Anterior cingulate cortex (tissue), 58 donors: ENCODE measurements around the gene ALKBH5.

Experiments used
- DNase-seq, 58 donors: peaks; one replicate each; lab custom pipeline; 2025; lab: John Stamatoyannopoulos, UW

The ALKBH5 gene

DNA sequence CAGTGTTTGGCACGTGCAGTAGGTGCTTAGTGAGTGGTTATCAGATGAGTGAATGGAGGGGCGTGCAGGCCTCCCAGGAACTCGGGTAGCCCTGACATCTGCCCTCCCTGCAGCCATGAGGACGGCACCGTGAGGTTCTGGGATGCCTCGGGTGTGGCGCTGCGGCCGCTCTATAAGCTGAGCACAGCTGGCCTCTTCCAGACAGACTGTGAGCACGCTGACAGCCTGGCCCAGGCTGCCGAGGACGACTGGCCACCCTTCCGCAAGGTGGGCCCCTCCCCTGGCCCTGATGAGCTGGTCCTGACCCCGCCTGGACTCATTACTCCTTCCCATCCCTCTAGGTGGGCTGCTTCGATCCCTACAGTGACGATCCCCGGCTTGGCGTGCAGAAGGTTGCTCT, 52.9 kb downstream of the ALKBH5 start:
- DNase-seq, result no peak

GRCh38 chr17:18237461-18237860, 53.8 kb downstream of the ALKBH5 start:
- no peak for DNase-seq

DNA sequence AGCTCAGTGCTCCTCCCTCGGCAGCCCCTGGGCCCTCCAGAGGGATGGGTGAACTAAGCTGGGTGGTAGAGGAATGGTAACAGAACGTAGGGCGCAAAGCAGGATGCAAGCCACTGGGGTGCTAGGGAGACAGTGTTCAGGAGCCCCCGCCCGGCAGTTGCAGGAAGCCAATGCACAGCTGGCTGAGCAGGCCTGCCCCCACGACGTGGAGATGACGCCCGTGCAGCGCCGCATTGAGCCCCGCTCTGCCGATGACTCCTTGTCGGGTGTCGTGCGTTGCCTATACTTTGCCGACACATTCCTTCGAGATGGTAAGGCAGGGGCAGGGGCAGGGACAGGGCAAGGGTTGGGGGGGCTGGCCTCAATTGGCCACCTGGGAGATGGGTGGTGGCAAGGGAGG, 54.7 kb downstream of the ALKBH5 start:
- DNase-seq, result no peak

GRCh38 chr17:18240449-18240848, 56.8 kb downstream of the ALKBH5 start:
- no peak for DNase-seq

DNA sequence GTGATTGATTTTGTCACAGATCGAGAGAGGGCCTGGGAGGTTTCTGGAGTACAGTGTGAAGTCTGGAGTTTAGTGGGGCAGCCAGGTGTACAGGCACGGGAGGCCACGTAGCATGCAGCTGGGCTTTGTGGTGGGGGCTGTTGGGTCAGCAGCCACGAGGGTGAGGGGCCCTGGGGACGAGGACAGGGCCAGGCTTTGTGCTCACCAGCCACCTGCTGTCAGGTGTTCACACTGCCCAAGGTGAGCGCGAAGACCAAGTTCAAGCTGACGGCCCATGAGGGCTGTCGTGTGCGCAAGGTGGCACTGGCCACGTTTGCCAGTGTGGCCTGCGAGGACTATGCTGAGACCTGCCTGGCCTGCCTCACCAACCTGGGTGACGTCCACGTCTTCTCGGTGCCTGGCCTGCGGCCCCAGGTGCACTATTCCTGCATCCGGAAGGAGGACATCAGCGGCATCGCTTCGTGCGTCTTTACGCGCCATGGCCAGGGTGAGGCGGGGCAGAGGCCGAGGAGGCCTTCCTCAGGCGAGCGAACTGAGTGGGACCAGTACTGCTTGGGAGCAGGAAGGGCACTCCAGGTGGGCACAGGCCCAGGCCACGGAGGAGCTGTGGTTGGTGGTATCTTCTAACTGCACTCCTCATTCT, 57.7 kb downstream of the ALKBH5 start:
- no peak for DNase-seq

DNA sequence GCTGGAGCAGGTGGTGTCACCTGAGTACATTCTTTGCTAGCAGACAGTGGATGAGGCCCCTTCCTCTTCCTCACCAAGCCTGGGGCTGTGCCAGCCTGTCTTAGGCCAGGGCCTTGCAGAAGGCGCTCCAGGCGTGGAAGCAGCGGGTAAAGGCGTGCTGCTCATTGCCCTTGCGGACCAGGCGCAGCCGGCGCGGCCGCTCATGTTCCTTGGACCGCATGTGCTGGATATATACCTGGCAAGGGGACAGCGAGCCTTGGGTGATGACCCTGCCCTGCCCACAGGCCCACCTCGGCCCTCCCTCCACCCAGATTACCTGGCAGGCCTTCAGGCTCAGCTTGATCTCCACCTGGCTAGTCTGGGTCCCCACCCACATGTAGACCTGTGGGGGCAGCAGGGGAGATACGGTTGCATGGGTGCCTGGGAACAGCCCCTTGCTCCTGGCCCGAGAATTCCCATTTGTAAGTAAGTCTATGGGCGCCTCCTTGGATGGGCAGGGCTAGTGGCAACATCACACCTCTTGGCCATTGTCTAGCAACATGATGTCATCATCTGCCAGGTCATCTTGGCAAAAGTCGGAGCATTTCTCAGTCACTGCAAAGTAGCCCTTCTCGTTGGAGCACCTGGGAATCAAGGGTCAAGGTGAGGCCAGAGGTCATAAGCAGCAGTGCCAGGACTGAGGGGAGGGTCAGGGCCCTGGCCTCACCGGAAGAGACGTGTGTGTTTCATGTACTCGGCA, 61.6 kb downstream of the ALKBH5 start:
- DNase-seq, result no peak

DNA sequence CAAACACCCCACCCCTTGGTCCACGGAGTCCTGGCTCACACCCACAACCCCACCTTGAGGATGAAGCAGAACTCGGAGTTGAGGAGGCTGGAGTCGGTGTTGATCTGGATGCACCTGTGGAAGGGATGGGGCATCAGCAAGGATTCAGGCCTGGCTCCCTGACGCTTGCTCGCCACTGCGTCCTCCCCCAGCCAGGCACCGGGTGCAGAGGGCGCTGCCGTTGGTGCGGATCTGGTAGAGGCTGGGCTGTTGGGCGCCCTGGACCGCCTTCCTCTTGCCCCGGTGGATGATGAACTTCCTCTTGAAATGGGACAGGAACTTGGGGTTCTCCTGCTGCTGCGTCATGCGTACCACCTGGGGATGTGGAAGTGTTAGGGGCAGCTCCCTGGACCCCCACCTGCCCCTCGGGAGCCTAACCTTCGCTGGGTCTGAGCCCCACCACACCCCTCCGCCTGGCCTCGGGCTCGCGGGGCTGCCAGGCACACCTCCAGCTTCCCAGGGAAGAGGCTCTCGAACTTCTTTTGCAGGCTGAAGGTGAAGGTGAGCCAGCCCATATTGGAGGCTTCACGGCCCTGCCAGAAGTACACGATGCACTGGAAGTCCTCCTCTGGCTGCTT, 62.6 kb downstream of the ALKBH5 start:
- no peak for DNase-seq

GRCh38 chr17:18246880-18247612, 63.4 kb downstream of the ALKBH5 start:
- peak in 2 of 58 donors; percentile 58 to 62 for DNase-seq

GRCh38 chr17:18247613-18248001, 64.0 kb downstream of the ALKBH5 start:
- DNase-seq, result peak in 25 of 58 donors; percentile 10 to 74 (median 41)

GRCh38 chr17:18248300-18248731, 64.7 kb downstream of the ALKBH5 start:
- peak in 47 of 58 donors; percentile 15 to 79 (median 50) for DNase-seq

GRCh38 chr17:18248811-18249210, 65.2 kb downstream of the ALKBH5 start:
- no peak for DNase-seq

GRCh38 chr17:18250259-18250658, 66.6 kb downstream of the ALKBH5 start:
- DNase-seq, result no peak

- no peak for DNase-seq
Observed at GRCh38 chr17:18250708-18251107, 67.1 kb downstream of the ALKBH5 start.

DNA sequence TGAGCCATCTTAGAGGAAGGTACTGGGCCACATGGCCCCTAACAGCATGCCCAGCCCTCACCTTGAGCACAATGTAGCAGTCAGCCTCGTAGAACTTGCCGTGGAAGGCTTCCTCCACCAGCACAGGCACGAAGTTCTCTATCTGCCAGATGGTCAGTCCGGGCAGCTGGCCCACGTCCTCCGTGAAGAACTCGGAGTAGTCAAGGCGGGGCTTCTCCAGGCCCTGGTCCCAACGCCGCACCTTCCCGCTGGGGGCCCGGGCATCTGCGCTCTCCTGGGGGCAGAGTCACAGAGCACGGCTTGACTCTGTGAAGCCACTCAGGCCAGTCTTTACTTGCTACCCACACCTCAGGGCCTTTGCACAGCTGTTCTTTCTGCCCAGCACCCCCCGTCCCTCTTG, 67.6 kb downstream of the ALKBH5 start:
- no peak for DNase-seq

GRCh38 chr17:18252160-18252559, 68.5 kb downstream of the ALKBH5 start:
- DNase-seq, result no peak

- no peak for DNase-seq
Observed at GRCh38 chr17:18253187-18253884, 69.7 kb downstream of the ALKBH5 start.

- DNase-seq, result no peak
Observed at GRCh38 chr17:18253947-18254821, 70.6 kb downstream of the ALKBH5 start.

DNA sequence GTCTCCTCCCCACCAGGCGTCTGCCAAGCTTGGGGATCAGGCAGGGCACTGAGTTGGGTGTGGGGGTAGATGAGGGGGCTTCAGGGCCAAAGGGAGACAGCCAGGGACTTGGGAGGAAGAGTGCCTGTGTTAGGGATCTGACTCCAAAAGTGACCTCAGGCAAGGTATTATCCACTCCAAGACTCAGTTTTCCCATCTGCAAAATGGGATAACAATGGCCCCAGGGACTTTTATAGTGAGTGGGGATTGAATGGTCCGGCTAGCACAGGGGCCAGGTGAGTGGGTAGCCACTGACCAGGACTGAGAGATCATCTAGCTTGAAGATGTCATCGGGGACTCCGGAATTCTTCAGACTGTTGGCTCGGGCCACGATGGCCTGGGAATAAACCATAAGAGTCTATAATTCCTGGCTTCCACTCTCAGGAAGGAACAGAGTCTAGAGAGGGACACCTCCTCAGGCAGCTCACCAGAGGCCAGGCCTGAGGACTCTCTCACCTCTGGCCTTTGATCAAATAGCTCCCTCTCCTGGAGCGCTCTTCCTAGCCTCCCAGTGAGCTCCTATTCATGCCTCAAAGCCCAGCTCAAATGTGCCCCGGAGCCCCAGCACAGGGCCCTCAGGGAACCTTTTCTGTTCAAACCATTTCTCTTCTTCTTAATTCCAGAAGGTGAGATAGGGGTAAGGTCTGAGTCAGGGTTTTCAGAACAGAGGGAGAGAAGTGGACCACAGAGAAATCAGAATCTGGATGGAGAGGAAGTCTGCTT, 71.4 kb downstream of the ALKBH5 start:
- no peak for DNase-seq

GRCh38 chr17:18256351-18256750, 72.7 kb downstream of the ALKBH5 start:
- no peak for DNase-seq
